ENCODE measurements around the gene DNAH2.

The DNAH2 gene

DNA sequence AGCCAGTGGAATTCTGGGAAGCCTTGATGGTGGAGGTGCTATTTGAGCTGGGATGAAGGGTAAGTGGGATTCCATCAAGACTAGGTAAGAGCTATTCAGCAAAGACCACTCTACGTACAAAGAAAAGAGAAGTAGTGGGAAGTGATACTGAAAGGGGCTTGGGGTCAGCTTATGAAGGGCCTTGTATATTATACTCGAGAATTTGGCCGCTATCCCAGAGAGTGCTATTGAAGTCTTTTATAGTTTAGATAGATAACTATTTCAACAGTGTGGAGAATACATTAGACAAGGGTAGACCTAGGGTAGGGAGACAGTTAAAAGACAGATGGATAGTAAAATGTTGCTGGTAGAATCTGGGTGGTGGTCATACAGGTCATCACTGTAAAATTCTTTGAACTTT, 10.3 kb downstream of the DNAH2 start:
- no peak for DNase-seq

DNA sequence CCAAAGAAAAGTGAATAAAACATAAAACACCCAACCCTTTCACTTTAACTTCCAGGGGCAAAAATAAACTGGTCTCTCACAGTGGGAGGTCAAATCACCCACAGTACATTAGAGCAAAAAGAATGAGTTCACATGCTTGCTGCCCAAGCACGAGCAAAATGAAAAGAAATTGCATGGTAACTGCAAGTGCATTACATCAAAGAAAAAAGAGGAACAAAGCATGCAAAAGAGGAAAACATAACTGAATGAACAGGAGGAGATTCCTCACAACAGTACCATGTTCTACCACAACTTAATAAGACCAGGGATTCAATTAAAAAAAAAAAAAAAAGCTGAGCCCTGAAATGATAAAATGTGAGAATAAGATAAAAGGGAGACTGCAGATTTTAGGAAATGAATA, 12.3 kb downstream of the DNAH2 start:
- DNase-seq: no peak

DNA sequence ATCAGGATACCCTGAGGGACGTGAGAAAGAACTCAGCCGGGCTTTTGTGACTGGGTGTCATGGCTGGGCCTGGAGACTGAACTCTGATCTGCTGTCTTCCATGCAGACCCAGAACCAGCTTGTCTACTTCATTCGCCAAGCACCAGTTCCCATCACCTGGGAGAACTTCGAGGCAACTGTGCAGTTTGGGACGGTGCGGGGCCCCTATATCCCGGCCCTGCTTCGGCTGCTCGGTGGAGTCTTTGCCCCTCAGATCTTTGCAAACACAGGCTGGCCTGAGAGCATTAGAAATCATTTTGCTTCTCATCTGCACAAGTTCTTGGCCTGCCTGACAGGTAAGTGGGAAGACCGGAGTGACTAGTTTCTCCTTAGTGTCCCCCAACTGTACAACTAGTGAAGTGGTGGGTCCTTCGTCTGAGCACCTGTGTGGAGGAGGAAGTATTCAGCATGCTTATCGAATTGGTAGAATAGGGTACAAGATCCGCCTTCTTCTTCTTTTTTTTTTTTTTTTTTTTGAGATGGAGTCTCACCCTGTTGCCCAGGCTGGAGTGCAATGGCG, 15.5 kb downstream of the DNAH2 start:
- DNase-seq: no peak

DNA sequence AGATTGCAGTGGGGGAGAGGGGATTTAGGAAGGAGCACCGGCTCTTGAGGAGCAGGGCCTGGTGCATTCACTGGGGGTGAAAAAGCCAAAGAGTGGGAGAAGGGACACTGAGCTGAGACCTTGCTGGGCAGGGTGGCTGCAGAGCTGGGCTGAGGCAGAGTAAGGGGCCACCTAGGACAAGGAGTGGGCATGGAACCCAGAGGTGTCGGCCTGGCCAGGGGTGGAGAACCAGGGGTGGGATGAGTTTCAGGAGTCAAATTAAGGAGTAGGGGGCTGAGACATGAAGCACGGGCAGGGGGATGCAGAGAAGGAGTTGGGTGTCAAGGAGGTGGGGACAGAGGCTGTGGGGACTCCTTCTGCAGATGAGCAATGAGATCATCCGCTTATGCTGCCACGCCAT, 20.1 kb downstream of the DNAH2 start:
- DNase-seq: no peak

DNA sequence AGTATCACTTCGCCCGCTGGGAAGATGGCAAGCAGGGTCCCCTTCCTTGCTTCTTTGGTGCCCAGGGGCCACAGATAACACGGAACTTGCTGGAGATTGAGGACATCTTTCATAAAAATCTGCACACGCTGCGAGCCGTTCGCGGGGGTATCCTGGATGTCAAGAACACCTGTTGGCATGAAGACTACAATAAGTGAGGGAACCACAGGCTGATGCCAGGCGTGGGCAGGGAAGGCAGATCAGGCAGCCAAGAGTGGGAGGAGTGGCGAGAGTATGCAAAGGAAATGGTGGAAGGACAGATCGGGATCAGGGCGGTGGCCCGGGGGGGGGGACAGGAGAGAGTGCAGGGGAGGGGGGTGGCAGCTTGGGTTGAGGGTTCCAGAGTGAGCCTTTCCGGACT, 22.2 kb downstream of the DNAH2 start:
- DNase-seq: no peak

DNA sequence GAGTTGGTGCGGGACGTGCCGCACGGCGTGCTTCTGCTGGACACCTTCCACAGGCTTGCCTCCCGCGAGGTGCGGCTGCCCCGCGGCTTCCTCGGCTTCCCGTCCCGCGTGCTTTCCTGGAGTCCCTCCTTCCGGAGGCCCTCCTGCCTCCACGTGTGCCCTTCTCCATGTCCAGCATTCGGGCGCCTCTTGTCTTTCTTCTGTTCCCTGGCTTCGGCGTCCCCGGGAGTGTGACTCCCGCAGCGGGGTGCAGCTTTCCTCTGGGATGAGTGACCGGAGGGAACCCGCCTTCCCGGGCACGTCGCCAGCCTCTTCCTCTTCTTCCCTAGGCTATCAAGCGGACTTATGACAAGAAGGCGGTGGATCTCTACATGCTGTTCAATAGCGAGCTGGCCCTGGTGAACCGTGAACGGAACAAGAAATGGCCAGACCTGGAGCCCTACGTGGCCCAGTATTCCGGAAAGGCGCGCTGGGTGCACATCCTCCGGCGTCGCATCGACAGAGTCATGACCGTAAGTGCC, 23.0 kb downstream of the DNAH2 start:
- no peak for DNase-seq

DNA sequence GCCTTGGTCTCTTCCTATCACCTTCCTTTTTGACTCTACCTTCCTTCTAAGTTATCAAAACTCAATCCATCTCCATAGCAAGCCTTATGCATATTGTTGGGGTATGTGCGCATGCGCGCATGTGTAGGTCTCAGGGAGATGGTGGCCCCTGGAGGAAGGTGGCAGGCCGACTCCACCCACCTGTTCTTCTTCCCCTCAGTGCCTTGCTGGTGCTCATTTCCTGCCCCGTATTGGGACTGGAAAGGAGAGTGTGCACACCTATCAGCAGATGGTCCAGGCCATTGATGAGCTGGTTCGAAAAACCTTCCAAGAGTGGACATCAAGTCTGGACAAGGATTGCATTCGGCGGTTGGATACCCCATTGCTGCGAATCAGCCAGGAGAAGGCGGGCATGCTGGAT, 25.2 kb downstream of the DNAH2 start:
- DNase-seq: no peak

DNA sequence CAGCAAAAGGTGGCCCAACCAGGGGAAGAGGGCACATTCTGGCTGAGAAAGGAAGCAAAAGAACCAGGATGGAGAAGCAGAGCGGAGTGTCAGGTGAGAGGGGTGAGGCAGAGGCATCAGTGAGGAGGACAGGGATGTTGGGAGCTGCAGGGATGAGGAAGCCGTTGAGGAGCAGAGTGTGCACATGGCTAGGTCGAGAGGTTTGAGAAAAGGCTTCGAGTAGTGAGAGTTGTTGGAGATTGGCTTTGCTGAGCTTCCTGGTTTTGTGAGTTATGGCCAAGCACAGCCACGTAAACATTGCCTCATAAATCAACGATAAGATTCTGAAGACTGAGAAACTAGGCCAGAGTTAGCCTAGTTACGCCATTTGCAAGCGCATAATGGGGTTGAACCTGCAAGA, 26.9 kb downstream of the DNAH2 start:
- DNase-seq: no peak

DNA sequence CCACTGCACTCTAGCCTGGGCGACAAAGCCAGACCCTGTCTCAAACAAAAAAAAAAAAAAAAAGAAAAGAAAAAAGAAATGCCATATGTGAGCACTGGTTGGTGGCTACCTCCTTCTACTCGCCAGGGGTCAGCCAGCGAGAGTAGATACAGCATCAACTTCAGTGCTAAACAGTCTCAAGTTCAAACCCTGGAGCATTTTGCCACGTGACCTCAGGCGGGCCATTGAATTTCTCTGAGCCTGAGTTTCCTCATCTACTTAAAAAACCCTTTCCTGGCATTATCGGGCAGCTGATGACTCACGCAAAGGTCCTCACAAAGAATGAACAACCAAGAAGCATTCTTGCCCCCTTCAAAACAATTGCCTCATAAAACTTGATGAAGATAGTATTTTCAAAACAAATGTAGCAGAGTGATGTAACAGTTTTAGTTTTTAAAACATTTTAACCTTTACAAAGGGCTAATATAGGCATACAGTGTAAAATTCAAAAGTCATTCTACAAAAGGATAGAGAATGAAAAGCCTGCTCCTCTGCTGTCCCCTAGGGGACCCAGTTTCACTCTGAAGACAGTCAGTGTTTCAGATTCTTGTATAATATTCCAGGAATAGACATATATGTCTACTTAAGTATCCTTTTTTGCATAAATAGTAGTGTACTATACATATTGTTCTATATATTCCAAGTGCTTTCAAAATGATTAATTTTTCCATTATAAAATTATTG, 28.4 kb downstream of the DNAH2 start:
- DNase-seq: no peak

DNA sequence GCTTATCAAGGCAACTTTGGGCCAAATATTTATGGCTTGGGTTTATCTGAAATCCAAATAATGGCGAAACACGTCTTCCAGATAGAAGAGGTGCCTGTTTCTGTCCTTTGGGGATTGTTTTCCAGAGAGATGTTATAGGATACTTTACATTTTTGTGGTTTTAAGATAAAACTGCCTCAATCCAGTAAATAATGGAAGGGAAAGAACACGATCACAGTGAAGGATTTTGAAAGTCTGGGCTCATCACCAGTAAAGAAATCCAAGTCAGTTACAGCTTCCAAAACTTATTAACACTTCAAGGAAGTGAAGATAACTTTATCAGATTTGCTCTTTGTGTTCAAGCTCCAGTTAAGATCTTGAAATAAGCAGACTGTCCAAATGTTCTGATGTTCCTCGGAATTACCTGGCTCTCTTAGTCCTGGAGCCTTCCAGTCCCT, 30.1 kb downstream of the DNAH2 start:
- DNase-seq: no peak

DNA sequence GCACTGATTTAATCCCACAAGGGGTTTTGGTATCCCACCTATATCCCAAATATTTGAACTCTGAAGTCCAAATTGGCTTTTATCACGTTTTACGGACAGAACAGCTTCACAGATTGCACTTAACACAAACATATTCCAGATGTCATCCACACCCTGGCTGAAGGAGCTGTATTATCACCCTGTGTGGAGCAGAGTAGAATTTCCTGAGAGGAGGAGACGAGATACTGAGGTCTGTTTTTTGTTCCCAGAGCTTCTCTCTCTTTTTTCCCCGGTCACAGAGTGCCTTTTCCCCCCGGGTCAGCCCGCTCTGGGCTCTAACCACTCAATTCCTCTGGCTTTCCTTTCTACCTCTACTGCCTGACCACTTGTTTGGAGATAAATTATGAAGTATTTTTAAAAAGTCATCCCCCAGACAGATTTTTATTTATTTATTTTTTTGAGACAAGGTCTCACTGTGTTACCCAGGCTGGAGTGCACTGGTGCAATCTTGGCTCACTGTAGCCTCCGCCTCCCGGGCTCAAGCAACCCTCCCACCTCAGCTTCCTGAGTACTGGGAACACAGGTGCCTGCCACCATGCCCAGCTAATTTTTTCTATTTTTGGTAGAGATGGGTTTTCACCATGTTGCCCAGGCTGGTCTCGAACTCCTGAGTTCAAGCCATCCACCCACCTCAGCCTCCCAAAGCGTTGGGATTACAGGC, 30.7 kb downstream of the DNAH2 start:
- no peak for DNase-seq

DNA sequence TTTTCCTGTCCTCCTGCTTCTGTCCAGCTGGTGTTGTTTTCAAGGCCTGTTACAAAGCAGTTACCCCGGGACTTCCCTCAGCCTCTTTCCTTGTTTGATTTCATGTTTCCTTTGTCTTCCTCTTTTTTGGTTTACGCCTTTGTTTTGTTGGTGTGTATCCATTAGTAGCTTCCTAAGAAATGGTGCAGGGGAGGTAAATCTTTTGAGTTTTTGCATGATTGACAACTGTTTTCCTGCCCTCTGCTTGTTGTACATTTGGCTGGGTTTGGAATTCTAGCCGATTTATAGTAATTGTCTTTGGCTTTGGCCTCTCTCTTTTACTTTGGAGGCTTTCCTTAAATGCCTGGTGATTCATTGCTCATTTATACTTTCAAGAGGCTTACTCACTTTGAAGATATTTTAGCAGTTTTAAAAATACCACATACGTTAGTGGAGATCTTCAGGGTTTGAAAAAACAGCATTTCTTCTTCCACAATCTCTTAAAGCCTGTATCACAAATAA, 32.8 kb downstream of the DNAH2 start:
- no peak for DNase-seq

DNA sequence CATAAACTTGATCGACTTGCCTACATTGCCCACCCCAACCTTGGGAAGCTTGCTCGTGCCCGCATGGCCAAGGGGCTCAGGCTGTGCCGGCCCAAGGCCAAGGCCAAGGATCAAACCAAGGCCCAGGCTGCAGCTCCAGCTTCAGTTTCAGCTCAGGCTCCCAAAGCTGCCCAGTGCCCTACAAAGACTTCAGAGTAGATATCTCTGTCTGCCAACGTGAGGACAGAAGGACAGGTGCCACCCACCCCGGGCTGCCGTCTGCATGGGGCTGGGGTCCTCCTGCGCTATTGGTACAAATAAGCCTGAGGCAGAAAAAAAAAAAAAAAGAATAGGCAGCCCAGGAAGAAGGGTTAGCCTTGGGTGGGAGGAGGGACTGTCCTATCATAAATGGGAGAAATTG, 37.1 kb downstream of the DNAH2 start:
- DNase-seq: no peak

DNA sequence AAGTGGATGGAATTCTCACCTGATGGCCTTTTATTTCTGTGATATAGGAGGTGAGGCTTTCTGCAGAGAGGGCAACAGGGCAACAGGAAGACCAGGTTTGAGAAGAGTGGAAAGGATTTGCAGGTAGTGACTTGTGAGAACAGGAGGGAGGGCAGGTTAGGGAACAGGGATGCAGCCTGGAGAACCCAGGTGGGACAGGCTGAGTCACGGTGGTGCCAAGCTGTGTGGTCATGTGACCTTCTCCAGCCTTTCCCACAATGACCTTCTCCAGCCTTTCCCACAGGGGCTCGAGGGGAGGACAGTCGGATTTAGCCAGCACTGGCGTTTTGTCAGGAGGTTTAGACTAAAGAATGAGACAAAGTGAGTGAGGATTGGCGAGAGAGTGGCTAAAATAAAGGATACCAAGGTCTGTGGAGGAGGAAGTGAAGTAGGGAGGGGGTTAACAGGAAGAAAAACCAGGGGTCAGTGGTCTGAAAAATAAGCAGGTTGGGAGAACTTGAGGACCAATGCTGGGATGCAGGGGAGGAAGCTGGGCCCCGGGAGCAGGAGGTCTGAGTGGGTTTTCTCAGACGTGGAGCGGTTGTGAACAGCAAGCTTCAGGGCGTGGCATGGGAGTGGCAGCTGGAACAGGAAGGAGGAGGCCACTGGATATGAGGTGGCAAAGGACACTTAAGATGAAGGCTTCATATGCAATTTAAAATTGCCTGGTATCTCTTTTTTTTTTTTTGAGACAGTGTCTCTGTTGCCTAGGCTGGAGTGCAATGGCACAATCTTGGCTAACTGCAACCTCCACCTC, 37.7 kb downstream of the DNAH2 start:
- no peak for DNase-seq

DNA sequence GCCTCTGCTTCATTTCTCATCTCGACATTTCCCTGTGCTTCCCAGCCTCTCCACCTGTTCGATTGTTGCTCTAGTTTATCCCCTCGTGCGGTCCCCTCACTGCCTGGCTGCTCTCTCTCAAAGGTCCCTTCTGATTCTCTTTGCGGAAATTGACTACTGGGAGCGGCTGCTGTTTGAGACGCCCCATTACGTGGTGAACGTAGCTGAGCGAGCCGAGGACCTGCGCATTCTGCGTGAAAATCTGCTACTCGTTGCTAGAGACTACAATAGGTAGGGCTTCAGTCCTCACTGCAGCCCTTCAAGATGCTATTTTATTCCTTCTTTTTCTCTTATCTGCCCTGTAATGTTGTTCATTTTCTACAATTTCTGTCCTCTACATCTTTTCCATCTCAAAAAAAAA, 39.4 kb downstream of the DNAH2 start:
- no peak for DNase-seq

DNA sequence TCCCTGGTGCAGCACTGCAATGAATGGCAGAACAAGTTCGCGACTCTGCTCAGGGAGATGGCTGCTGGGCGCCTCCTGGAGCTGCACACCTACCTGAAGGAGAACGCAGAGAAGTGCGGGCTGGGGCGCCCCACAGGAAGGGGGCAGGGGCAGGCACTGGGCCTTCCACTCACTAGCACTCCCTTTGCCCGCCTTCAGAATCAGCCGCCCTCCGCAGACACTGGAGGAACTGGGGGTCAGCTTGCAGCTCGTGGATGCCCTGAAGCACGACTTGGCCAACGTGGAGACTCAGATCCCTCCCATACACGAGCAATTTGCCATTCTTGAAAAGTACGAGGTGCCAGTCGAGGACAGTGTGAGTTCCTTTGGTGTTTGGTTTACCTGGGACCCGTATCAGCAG, 46.4 kb downstream of the DNAH2 start:
- no peak for DNase-seq

DNA sequence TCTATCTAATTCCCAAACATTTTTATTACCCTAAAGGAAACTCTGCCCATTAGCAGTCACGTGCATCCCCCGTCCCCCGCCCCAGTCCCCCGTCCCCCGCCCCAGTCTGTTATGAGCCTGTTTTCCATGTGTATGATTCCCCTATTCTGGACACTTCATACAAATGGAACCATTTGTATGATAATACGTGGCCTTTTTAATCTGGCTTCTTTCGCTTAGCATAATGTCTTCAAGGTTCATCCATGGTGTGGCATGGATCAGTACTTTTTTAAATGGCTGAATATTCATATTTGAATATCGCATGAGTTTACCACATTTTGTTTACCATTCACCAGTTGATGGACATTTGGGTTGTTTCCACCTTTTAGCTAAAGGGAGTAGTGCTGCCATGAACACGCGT, 49.5 kb downstream of the DNAH2 start:
- DNase-seq: no peak

DNA sequence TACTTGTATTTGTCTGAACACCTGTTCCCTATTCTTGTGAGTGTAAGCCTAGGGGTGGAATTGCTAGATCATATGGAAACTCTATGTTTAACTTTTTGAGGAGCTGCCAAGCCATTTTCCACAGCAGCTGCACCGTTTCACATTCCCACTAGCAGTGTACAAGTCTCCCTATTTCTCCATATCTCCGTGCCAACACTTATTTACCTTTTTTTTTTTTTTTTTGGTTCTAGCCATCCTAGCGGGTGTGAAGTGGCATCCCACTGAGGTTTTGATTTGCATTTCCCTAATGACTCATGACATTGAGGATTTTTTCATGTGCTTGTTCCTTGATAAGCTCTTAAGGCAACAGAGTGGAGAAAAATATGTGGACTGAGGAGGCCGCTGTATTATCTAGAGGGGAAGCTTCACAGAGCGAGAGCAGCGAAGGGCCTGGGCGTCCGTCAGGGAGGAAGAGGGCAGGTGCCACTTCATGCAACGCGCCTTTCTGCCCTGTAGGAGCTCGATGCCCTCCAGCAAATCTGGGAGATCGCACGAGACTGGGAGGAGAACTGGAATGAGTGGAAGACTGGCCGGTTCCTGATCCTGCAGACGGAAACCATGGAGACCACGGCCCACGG, 50.0 kb downstream of the DNAH2 start:
- DNase-seq: no peak

DNA sequence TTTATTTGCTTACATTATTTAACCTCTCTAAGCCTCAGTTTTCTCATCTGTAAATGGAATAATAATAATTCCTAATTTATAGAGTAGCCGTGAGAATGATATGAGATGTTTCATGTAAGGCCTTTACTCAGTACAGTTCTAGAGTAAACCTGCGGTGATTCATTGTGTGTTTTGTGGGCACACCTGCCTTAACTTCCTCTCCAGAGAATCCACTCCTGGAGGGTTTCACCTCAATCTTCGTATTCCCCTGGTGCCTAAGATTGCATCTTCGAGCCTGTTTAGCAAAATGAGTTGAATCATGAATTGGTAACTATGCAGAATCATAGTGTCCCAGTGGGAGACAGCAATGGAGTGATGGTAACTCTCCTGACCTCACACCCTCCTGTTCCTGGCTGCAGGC, 52.3 kb downstream of the DNAH2 start:
- no peak for DNase-seq

DNA sequence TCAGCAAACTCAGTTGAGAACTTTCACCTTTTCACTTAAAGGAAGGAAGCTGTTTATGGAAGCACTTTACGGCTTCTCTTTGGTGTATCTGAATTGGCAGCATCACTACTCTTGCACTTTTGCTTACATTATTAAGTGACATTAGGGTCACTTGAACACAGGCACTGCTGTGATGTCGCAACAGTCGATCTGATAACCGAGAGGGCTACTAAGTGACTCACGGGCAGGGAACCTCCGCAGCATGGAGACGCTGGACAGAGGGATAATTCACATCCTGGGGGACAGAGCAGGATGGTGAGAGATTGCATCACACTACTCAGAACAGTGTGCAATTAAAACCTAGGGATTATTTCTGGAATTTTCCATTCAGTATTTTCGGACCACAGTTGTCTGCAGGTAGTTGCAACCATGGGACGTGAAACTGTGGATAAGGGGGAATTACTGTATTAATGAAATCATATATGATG, 56.5 kb downstream of the DNAH2 start:
- no peak for DNase-seq

DNA sequence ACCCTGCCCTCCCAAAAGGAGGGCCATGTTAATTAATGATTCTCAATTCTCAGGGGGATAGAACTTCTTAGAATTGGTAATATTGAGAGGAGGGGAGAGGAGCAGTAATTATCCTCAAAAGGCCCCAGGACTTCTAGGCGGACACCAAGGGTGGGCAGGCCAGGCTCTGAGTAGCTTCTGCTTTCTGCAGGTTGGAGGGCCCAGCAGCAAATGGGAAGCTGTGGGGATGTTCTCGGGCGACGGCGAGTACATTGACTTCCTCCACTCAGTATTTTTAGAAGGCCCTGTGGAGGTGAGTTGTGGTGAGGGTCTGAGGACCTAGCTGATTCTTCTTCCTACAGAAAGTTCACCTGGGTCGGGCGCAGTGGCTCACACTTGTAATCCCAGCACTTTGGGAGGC, 57.5 kb downstream of the DNAH2 start:
- no peak for DNase-seq

DNA sequence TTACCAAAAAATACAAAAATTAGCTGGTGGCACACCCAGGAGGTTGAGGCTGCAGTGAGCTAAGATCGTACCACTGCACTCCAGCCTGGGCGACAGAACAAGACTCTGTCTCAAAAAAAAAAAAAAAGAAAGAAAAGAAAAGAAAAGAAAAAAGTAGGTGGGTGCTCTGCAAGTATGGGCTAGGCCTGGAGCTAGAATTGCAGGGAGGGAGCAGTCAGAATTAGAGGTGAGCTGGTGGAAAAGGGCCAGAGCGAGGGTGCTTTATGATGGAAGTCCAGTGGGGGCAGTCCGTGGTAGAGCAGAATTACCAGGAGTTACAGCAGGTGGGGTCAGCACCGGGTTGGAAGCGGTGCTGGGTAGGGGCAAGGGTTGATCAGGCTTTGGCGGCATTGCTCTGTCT, 59.5 kb downstream of the DNAH2 start:
- DNase-seq: no peak

DNA sequence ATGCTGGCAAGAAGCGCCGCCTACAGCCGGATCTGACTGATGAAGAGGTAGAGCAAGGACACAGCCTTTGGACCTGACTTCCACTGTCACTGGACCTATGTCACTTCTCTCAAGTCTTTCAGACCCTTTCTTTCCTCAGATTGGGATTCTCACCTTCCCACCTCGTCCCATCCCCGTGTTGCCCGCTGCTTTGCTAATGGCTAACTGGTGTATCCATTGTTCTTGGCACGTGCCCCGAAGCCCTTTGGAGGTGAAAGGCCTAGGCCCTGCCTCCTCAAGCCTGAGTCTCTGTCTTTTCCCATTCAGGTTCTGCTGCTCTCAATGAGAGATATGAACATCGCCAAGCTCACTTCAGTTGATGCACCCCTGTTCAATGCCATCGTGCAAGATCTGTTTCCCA, 63.2 kb downstream of the DNAH2 start:
- no peak for DNase-seq
